H9 (cell line): Measurements from ENCODE around the gene SCAMP5. TPM values are rescaled to one million over a fixed set of nuclear protein-coding genes. Genes with fewer than 3 reads are reported as not detected.

Experiments used
- DNase-seq: peaks from one replicate; pipeline ENCODE4 v3.0.0-alpha.2; 2017
- H2AFZ ChIP-seq: one replicate; pipeline ENCODE4 v1.6.1; 2013; ENCODE audit warnings: mild to moderate bottlenecking, low read length, control low read depth, moderate library complexity
- H2AK5ac ChIP-seq: 2 replicates; pipeline ENCODE4 v1.6.1; 2013; ENCODE audit warnings: low read length, control low read depth, mixed read lengths; ENCODE audit not compliant: insufficient read length
- H2BK120ac ChIP-seq: one replicate; pipeline ENCODE4 v1.6.1; 2013; ENCODE audit warnings: low read depth, mild to moderate bottlenecking, low read length, control low read depth, inconsistent platforms; ENCODE audit not compliant: poor library complexity, severe bottlenecking
- H2BK12ac ChIP-seq: 2 replicates; pipeline ENCODE4 v1.6.1; 2013; ENCODE audit warnings: low read length, control low read depth, mixed read lengths, low read depth; ENCODE audit not compliant: insufficient read length
- H2BK15ac ChIP-seq: 2 replicates; pipeline ENCODE4 v1.6.1; 2013; ENCODE audit warnings: low read depth, low read length, control low read depth
- H2BK20ac ChIP-seq: one replicate; pipeline ENCODE4 v1.6.1; 2013; ENCODE audit warnings: low read depth, mild to moderate bottlenecking, low read length, control low read depth, inconsistent platforms; ENCODE audit not compliant: poor library complexity, severe bottlenecking
- H2BK5ac ChIP-seq: 2 replicates; pipeline ENCODE4 v1.6.1; 2013; ENCODE audit warnings: low read length, control low read depth, mixed read lengths; ENCODE audit not compliant: insufficient read length
- H3K14ac ChIP-seq: 2 replicates; pipeline ENCODE4 v1.6.1; 2013; ENCODE audit warnings: low read length, control low read depth; ENCODE audit not compliant: insufficient read depth
- H3K18ac ChIP-seq: 2 replicates; pipeline ENCODE4 v1.6.1; 2013; ENCODE audit warnings: low read depth, mild to moderate bottlenecking, mixed read lengths, low read length, control low read depth; ENCODE audit not compliant: insufficient read length
- H3K23ac ChIP-seq: 2 replicates; pipeline ENCODE4 v1.6.1; 2013; ENCODE audit warnings: low read length, control low read depth, mixed read lengths, low read depth; ENCODE audit not compliant: insufficient read length
- H3K23me2 ChIP-seq: 2 replicates; pipeline ENCODE4 v1.6.1; 2013; ENCODE audit warnings: low read depth, mild to moderate bottlenecking, mixed read lengths, low read length, control low read depth; ENCODE audit not compliant: insufficient read length, poor library complexity, severe bottlenecking
- H3K27ac ChIP-seq: 2 replicates; pipeline ENCODE4 v1.5.1; 2013; ENCODE audit warnings: low read length, control low read depth, mixed read lengths, low read depth; ENCODE audit not compliant: insufficient read length
- H3K27me3 ChIP-seq: 2 replicates; pipeline ENCODE4 v1.6.1; 2013; ENCODE audit warnings: low read length, control low read depth, inconsistent platforms; ENCODE audit not compliant: insufficient read depth
- H3K4ac ChIP-seq: 2 replicates; pipeline ENCODE4 v1.6.1; 2013; ENCODE audit warnings: low read depth, mild to moderate bottlenecking, control low read depth, inconsistent platforms, low read length, moderate library complexity
- H3K4me1 ChIP-seq: 2 replicates; pipeline ENCODE4 v1.6.1; 2013; ENCODE audit warnings: low read length, control low read depth, inconsistent platforms; ENCODE audit not compliant: insufficient read depth
- H3K4me2 ChIP-seq: 2 replicates; pipeline ENCODE4 v1.6.1; 2013; ENCODE audit warnings: low read length, control low read depth, mixed read lengths; ENCODE audit not compliant: insufficient read length, insufficient read depth
- H3K56ac ChIP-seq: 2 replicates; pipeline ENCODE4 v1.6.1; 2013; ENCODE audit warnings: low read depth, mild to moderate bottlenecking, mixed read lengths, low read length, control low read depth; ENCODE audit not compliant: insufficient read length
- H3K79me1 ChIP-seq: 2 replicates; pipeline ENCODE4 v1.6.1; 2013; ENCODE audit warnings: low read depth, mild to moderate bottlenecking, moderate library complexity, low read length, control low read depth, inconsistent platforms; ENCODE audit not compliant: insufficient read depth, poor library complexity, severe bottlenecking
- H3K79me2 ChIP-seq: 2 replicates; pipeline ENCODE4 v1.6.1; 2013; ENCODE audit warnings: low read length, control low read depth, inconsistent platforms; ENCODE audit not compliant: insufficient read depth
- H3K9ac ChIP-seq: 2 replicates; pipeline ENCODE4 v1.6.1; 2013; ENCODE audit warnings: low read length, control low read depth, mixed read lengths; ENCODE audit not compliant: insufficient read length; ENCODE audit errors: extremely low read depth
- H3K9me3 ChIP-seq: one replicate; pipeline ENCODE4 v1.6.1; 2013; ENCODE audit warnings: low read depth, low read length, inconsistent platforms; ENCODE audit not compliant: control insufficient read depth
- H3T11ph ChIP-seq: one replicate; pipeline ENCODE4 v1.6.1; 2013; ENCODE audit warnings: mild to moderate bottlenecking, low read length, control low read depth, inconsistent platforms
- H4K20me1 ChIP-seq: one replicate; pipeline ENCODE4 v1.6.1; 2013; ENCODE audit not compliant: control insufficient read depth, insufficient read length, insufficient read depth
- H4K5ac ChIP-seq: 2 replicates; pipeline ENCODE4 v1.6.1; 2013; ENCODE audit warnings: low read depth, mild to moderate bottlenecking, mixed read lengths, low read length, control low read depth; ENCODE audit not compliant: insufficient read length
- H4K8ac ChIP-seq: replicated peaks from 2 replicates; pipeline ENCODE4 v1.6.1; 2013; ENCODE audit warnings: low read length, control low read depth, mixed read lengths, low read depth; ENCODE audit not compliant: insufficient read length
- H4K91ac ChIP-seq: 2 replicates; pipeline ENCODE4 v1.6.1; 2013; ENCODE audit warnings: low read depth, mild to moderate bottlenecking, moderate library complexity, mixed read lengths, low read length, control low read depth; ENCODE audit not compliant: insufficient read length
- H3K27ac Mint-ChIP-seq, 3 experiments: 2 replicates in 2 of 3; 3 replicates in 1 of 3; pipeline ENCODE4 v1.8.0; 2020 to 2021; ENCODE audit warnings: mixed read lengths in 3 of 3, mild to moderate bottlenecking in 1 of 3, moderate library complexity in 1 of 3
- H3K27me3 Mint-ChIP-seq: 2 replicates; pipeline ENCODE4 v1.8.0; 2021; ENCODE audit warnings: low read depth, mild to moderate bottlenecking, moderate library complexity, mixed read lengths
- H3K36me3 Mint-ChIP-seq, 3 experiments: 2 replicates in 2 of 3; 3 replicates in 1 of 3; pipeline ENCODE4 v1.8.0; 2020 to 2021; ENCODE audit warnings: low read depth in 3 of 3, mixed read lengths in 3 of 3; ENCODE audit not compliant: insufficient read depth in 1 of 3
- H3K4me1 Mint-ChIP-seq, 2 experiments: 2 replicates each; pipeline ENCODE4 v1.8.0; 2020; ENCODE audit warnings: mixed read lengths in 2 of 2
- H3K4me3 Mint-ChIP-seq, 2 experiments: 2 replicates in 1 of 2; 3 replicates in 1 of 2; pipeline ENCODE4 v1.8.0; 2020 to 2021; ENCODE audit warnings: mild to moderate bottlenecking in 2 of 2, mixed read lengths in 2 of 2, moderate library complexity in 1 of 2
- H3K9me3 Mint-ChIP-seq, 2 experiments: 2 replicates in 1 of 2; 3 replicates in 1 of 2; pipeline ENCODE4 v1.8.0; 2020; ENCODE audit warnings: mild to moderate bottlenecking in 2 of 2, mixed read lengths in 2 of 2, moderate library complexity in 1 of 2
- CTCF ChIP-seq: fragments of 200-600 bp; sonication (generic); conservative IDR thresholded peaks from 3 replicates; pipeline ENCODE4 v1.8.0; 2021; ENCODE audit warnings: antibody characterized with exemption, mild to moderate bottlenecking
- WGBS: extraction: QIAGEN DNeasy Blood & Tissue Kit; methylation state at CpG from one replicate; pipeline ENCODE4 v1.1.7; 2013; ENCODE audit warnings: missing lambda C conversion rate, low lambda C conversion rate, mixed read lengths; ENCODE audit not compliant: insufficient read length; ENCODE audit errors: extremely low coverage; 5-methylcytosine and 5-hydroxymethylcytosine counted together
- total RNA-seq: library from RNA; stranded (reverse); gene quantifications from 2 replicates; pipeline ENCODE4 v1.2.1, GENCODE V29; 2021

SCAMP5 gene
- total RNA-seq, 1 experiment from 2014 or later: 47.8 TPM

DNA sequence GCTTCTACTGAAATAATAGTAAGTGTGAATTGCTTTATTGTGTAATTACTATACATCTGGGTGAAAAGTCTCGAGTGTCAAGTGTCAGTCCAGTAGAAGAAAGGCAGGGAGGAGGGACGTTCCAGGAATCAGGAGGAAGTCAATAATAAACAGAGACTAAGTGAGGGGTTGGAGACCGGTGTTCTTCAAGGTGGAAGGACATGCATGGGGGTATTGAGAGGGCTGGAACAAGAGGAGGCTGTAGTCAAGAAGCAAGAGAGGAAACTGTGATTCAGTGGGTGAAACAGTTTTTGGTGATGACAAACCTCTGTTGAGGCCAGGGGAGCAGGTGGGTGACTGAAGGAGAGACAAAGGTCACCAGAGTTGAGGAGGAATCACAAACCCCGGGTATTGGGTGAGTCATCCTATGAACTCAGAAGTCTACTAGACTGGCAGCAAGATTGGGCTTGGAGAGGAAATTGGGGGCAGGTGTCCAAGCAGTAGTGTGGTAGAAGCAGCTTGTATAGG lies 11.6 kb upstream of the SCAMP5 start:
- no peak overlapping the region for H3K4me2 ChIP-seq
- no peak overlapping the region for H2BK20ac ChIP-seq
- H3K27ac ChIP-seq: no peak overlapping the region
- TF ChIP-seq CTCF: no peak
- no peak overlapping the region for H2BK120ac ChIP-seq
- no peak overlapping the region for H3K4me3 Mint-ChIP-seq
- H3K18ac ChIP-seq: no peak overlapping the region
- DNase-seq: no peak
- no peak overlapping the region for H3K27ac Mint-ChIP-seq
- H3K4me1 Mint-ChIP-seq: peaks cover 6 to 18% of the 10 kb centered on the region in 2 experiments
- no peaks in the 10 kb centered on the region for H3K36me3 Mint-ChIP-seq
- WGBS: no CpG with 5 or more reads among the region's 4 CpGs
- H3T11ph ChIP-seq: no peak overlapping the region
- H3K27me3 Mint-ChIP-seq: peaks cover 19% of the 10 kb centered on the region
- H4K8ac ChIP-seq: no peak overlapping the region
- no peak overlapping the region for H3K9ac ChIP-seq
- H4K91ac ChIP-seq: no peak overlapping the region
- no peaks in the 10 kb centered on the region for H3K4me1 ChIP-seq
- no peaks in the 10 kb centered on the region for H4K20me1 ChIP-seq
- H2BK15ac ChIP-seq: no peak overlapping the region
- no peaks in the 10 kb centered on the region for H3K23me2 ChIP-seq
- H3K23ac ChIP-seq: no peak overlapping the region
- H3K9me3 Mint-ChIP-seq: peaks cover 0 to 3% of the 10 kb centered on the region in 2 experiments; a peak in 1 of 5 replicates
- H3K27me3 ChIP-seq: no peaks in the 10 kb centered on the region
- no peak overlapping the region for H2AK5ac ChIP-seq
- no peak overlapping the region for H2BK12ac ChIP-seq
- no peak overlapping the region for H4K5ac ChIP-seq
- H3K14ac ChIP-seq: no peak overlapping the region
- no peaks in the 10 kb centered on the region for H3K79me1 ChIP-seq
- H3K4ac ChIP-seq: no peak overlapping the region
- no peak overlapping the region for H2BK5ac ChIP-seq
- H2AFZ ChIP-seq: no peak overlapping the region
- no peaks in the 10 kb centered on the region for H3K79me2 ChIP-seq
- H3K9me3 ChIP-seq: no peaks in the 10 kb centered on the region
- no peak overlapping the region for H3K56ac ChIP-seq
